Subcutaneous abdominal adipose tissue (tissue), 5 donors: ENCODE results near the gene SRGAP2B.
"Not testable (repeated sequence)": the region's sequence is repeated elsewhere in the genome, so short reads cannot be mapped to it uniquely, and the experiment has no call there.

Experiments
- H3K27ac ChIP-seq: one replicate; pipeline ENCODE4 v1.7.0; 2013; ENCODE audit warnings: low read depth, mild to moderate bottlenecking, inconsistent platforms, low read length, moderate library complexity
- H3K27me3 ChIP-seq, 5 donors: one replicate each; pipeline ENCODE4 v1.7.0; 2013; ENCODE audit warnings: low read length in 5 of 5, inconsistent platforms in 1 of 5; ENCODE audit not compliant: control insufficient read depth in 5 of 5, insufficient read depth in 4 of 5
- H3K36me3 ChIP-seq, 5 donors: one replicate each; pipeline ENCODE4 v1.7.0; 2013; ENCODE audit warnings: low read length in 5 of 5; ENCODE audit not compliant: control insufficient read depth in 5 of 5, insufficient read depth in 5 of 5
- H3K4me1 ChIP-seq, 5 donors: one replicate each; pipeline ENCODE4 v1.7.0; 2013; ENCODE audit warnings: low read length in 5 of 5, mild to moderate bottlenecking in 3 of 5, moderate library complexity in 1 of 5; ENCODE audit not compliant: control insufficient read depth in 5 of 5, insufficient read depth in 5 of 5
- H3K4me3 ChIP-seq, 5 donors: one replicate each; pipeline ENCODE4 v1.7.0; 2013; ENCODE audit warnings: low read length in 5 of 5, low read depth in 1 of 5
- H3K9ac ChIP-seq, 5 donors: one replicate each; pipeline ENCODE4 v1.7.0; 2013; ENCODE audit warnings: low read length in 5 of 5, mild to moderate bottlenecking in 4 of 5, moderate library complexity in 3 of 5
- H3K9me3 ChIP-seq, 5 donors: one replicate each; pipeline ENCODE4 v1.7.0; 2013; ENCODE audit warnings: low read length in 5 of 5; ENCODE audit not compliant: control insufficient read depth in 5 of 5
- donor health status: healthy.
- donor health status: healthy.
- donor health status: healthy.
- donor health status: healthy.
- donor health status: healthy.

SRGAP2B gene

DNA sequence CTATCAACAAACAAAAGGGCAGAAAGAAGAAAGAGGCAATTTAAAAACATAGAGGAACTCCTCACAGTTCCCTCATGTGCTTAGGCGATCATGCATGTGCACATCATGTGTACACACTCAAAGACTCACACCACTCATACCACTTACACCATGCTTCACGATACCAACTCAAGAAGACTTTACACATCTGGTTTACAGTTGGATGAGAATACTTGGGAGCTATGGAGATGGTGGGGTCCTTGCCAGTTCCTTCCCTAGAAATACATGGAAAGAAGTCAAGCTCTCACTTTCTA, 96.2 kb downstream of the SRGAP2B start:
- H3K9me3 ChIP-seq, H3K9ac ChIP-seq, H3K27ac ChIP-seq, H3K27me3 ChIP-seq, H3K4me1 ChIP-seq, H3K4me3 ChIP-seq, H3K36me3 ChIP-seq: not testable (repeated sequence)

DNA sequence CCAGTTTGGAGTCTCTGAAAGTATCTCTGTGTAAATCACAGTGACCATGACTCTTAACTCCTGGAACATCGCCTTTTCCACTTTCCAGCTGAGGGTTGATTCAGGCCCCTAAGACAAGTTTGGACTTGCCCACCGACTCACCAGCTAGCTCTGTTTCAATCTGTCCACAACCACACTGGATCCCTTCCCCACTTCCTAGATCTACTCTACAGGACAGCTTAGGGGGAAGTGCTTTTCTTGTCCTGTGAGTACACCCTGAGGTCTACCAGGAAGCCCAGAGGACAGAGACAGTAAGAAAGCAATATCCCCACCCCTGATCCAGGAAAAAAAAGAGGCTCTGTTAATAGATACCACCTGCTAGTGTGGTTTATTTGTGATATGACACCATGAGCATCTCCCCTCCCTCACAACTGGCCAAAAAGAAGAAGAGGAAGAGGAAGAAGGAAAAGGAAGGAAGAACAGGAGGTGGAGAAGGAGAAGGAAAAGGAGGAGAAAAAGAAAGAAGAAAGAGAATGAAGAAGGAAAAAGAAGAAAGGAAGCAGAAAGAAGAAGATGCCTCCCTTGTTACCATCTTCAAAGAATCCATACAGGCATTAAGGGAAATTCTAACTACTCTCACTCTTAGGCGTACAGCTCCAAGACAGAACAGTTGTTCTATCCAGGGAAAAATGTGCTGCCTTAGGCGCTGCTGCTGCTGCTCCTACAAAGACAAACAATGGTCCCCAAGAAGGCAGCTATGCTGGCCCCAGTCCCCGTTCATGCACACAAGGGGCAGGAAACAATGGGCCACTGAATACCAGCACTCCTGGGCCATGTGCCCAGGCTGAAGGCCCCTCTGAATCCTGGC, 96.8 kb downstream of the SRGAP2B start:
- not testable (repeated sequence) for H3K9ac ChIP-seq, H3K4me3 ChIP-seq

DNA sequence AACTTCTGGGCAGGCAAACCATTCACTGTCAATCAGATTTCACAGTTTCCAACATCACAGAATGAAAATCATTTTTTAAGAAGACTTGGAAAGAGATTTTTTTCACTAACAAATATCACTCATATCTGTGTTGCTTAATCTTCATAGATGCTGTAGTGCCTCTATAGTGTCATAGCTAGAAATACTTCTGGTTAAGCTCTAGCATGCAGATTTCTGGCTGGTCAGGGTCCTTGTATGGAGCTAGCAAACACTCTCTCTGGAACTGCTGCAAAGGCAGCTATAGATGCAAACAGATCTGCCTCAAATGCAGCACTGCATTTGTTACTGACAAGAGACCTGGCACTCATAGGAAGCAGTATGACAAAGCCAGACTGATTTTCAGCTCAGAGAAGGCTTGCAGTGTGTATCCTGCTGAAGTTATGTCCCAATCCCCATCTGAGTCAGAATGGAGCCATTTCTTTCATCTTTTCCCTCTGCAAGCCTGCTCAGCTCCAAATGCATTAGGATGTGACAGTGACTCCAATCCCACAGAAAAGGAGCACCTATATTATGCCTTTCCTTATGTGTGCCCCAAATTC, 99.2 kb downstream of the SRGAP2B start:
- not testable (repeated sequence) for H3K4me1 ChIP-seq, H3K27ac ChIP-seq, H3K9ac ChIP-seq, H3K36me3 ChIP-seq, H3K27me3 ChIP-seq, H3K4me3 ChIP-seq, H3K9me3 ChIP-seq

More for the DNA sequence above, 96.8 kb downstream of the SRGAP2B start:
- H3K9me3 ChIP-seq, H3K36me3 ChIP-seq, H3K4me1 ChIP-seq, H3K27ac ChIP-seq, H3K27me3 ChIP-seq: not testable (repeated sequence)

DNA sequence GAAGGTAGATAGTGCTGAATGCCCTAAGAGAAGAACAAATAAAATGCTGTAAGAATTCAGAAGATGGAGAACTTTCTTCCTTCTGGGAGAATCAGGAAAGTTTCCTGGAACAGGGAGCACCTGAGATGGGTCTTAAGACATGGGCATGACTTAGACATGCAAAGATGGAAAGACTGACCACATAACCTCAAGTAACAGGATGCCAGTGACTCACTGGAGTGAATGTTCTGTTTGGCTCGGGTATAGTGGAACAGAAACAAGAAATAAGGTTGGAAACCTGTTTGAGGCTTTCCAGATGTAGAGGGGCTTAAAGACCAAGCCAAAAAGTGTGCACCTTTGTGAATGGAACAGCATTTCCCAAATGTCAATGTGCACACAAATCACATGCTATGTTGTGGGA, 102.2 kb downstream of the SRGAP2B start:
- not testable (repeated sequence) for H3K27me3 ChIP-seq, H3K4me3 ChIP-seq, H3K36me3 ChIP-seq, H3K9ac ChIP-seq, H3K9me3 ChIP-seq, H3K4me1 ChIP-seq, H3K27ac ChIP-seq

DNA sequence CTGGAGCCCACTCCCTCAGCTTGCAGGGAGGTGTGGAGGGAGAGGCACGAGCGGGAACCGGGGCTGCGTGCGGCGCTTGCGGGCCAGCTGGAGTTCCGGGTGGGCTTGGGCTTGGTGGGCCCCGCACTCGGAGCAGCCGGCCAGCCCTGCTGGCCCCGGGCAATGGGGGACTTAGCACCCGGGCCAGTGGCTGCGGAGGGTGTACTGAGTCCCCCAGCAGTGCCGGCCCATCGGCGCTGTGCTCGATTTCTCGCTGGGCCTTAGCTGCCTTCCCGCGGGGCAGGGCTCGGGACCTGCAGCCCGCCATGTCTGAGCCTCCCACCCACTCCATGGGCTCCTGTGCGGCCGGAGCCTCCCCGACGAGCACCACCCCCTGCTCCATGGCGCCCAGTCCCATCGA, 104.5 kb downstream of the SRGAP2B start:
- H3K4me3 ChIP-seq, H3K27me3 ChIP-seq, H3K4me1 ChIP-seq, H3K9me3 ChIP-seq, H3K36me3 ChIP-seq, H3K9ac ChIP-seq, H3K27ac ChIP-seq: not testable (repeated sequence)

DNA sequence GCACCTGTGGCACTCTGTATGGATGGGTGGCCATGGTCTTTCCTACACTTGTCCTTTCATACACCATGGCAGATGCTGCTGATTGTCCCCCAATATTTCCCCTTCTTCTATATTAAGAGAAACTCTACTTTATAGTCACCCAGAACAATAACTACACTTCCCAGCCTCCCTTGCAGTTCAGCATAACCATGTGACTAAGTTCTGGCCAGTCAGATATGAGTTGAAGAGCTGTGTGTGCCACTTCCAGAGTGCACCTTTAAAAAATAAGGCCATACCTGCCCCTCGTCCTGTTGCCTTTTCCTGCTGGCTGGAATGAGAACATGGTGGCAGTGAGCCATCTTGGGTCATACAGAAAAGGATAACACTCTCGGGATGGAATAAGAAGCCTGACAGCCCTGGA, 108.0 kb downstream of the SRGAP2B start:
- H3K9me3 ChIP-seq, H3K27me3 ChIP-seq, H3K36me3 ChIP-seq, H3K9ac ChIP-seq, H3K4me3 ChIP-seq, H3K27ac ChIP-seq, H3K4me1 ChIP-seq: not testable (repeated sequence)

DNA sequence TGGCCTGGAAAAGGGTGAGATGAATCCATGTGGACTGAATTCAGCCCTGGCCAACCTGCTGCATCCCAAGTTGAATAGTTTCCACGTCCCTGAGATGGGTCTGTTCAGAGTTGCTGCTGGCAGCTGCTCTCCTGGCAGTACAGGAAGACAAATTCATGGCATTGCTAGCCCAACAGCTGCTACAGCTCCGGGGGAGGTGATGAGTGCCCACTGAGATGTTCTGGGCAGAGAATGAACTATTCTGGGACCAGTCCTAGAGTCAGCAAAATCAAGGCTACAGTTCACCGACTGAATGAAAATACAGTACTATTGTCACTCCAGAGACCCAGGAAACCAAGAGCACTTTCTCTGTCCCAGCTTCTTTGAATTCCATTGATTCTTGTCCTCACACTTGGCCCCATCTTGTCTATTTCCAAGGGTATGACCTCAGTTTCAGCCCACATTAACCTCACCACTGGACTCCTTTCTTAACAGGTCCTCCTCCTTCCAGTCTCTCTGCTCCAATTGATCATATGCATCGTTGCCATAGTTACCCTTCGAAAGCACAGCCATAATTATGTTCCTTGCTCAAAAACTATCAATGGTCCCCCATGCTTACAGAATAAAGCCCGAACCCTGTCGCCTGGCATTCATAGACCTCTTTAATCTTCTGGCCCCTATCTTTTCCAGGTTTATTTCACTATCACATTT, 108.8 kb downstream of the SRGAP2B start:
- H3K36me3 ChIP-seq, H3K4me1 ChIP-seq, H3K9me3 ChIP-seq, H3K27ac ChIP-seq, H3K4me3 ChIP-seq, H3K9ac ChIP-seq, H3K27me3 ChIP-seq: not testable (repeated sequence)

DNA sequence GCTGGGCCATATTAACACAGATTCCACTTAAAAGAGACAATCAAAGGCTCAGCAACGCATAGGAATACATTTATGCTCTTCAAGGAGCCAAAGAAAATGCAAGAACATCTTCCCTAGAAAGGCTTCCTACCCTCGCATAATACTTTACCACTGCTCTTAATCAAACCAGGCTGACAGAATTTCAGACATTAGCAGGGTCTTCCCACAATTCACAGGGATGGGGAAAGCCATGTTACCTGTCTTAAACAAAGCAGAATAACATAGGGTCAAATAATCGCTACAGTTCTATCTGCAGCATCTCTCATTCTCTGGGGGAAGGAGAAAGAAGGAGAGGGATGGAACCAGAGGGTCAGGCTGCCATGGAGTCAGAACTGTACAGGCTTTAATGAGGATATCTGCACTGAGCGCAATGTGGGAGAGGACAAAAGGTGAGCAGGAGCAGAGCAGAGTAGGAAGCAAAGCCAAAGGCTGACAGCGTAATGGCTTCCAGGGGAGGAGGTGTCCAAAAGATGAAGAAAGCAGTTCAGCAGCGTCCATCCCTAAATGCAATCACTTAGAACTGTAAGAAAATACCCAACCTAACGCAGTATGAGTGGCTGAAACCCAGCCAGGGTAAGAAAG, 109.5 kb downstream of the SRGAP2B start:
- not testable (repeated sequence) for H3K27me3 ChIP-seq, H3K9me3 ChIP-seq, H3K4me3 ChIP-seq

DNA sequence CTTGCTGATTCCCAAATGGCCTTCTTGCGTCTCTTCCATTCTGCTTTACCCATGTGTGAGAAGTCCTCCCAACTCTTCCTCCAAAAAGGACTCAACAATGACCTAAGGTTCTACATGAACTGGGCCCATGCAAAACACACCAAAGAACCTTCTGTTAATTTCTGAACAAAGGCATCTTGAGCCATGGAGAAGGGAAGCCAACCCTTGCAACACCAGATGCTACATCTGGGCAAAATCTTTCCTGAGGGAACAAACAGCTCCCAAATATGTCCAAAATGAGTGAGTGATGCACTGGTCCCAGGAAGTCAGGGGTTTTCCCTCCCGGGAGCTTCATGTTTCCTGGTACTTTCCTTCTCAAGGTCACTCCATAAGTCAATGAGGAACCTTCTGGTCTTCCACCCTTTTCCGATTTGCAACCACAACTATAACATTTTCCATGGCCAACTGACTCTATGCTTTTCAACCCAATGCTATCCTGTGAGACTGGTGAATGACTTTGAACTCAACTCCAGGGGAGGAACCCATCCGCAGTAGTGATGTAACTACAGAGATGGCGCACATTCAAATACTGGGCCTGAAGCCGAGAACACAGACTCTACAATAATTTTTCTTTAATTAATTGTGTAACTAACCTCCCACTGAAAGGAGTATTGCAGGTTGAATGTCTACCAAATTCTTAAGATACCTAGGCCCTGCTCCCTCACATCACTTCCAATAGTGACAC, 112.2 kb downstream of the SRGAP2B start:
- not testable (repeated sequence) for H3K9me3 ChIP-seq, H3K9ac ChIP-seq, H3K4me1 ChIP-seq, H3K36me3 ChIP-seq, H3K27ac ChIP-seq, H3K4me3 ChIP-seq, H3K27me3 ChIP-seq

More for the DNA sequence above, 109.5 kb downstream of the SRGAP2B start:
- not testable (repeated sequence) for H3K27ac ChIP-seq, H3K4me1 ChIP-seq, H3K9ac ChIP-seq, H3K36me3 ChIP-seq

DNA sequence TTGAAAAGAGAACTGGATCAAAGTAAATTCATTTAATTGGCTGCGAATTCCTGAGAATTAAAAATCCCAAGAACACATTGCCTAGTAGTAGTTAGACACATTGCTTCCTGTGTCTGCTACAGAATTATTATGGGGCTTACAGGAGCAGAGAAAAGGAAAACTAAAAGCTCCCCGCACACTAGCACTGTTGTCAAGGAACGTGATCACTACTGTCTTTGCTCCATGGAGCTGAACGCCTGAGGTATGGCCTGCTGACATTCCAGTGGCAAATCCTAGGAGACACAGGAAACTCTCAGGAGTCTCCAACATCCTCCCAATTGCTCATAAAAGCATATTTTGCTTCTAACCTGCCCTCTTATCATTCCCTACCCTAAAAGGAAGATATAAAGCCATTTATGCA, 114.0 kb downstream of the SRGAP2B start:
- not testable (repeated sequence) for H3K4me1 ChIP-seq, H3K36me3 ChIP-seq, H3K27me3 ChIP-seq, H3K9me3 ChIP-seq, H3K9ac ChIP-seq, H3K4me3 ChIP-seq, H3K27ac ChIP-seq
